HG02970 (cell line): ENCODE measurements around the gene OSBPL10.

Experiments
- ATAC-seq: cut with Tn5 transposase; IDR thresholded peaks from one replicate; pipeline ENCODE4 v1.9.1; 2021; ENCODE audit warnings: mild to moderate bottlenecking, moderate library complexity, moderate number of reproducible peaks; ENCODE audit not compliant: unreplicated experiment, low FRiP score

The OSBPL10 gene

DNA sequence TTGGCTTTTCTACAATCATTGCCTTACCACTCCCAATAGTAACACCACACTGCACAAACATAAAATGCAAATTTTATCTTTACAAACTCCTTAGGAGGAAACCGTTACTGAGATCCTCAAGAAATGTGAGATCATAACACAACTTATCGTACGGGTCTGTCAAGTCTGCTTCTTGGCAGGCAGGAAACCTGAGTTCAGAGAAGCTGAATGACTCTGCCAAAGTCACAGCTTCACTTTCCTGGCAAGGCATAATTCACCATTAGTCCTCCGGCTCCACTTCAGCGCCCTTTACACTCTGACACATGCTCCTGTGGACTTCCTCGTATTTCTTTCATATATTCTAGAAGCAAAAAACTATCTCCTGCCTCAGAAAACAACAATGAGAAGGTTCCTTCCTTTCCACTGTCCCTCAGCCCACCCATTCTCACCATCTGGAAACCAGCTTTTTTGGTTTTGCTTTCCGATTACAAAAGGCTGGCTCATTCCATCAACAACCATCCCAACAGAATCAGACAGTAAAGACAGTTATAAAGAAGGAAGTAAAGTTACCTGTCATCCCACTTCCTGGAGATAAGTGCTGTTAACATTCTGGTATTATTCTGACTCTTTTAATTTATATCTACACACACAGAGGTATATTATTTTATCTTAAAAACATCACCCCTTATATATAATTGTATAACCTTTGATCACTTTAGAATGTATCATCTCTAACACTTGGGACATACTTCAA lies 225.0 kb downstream of the OSBPL10 start:
- no peak for ATAC-seq

DNA sequence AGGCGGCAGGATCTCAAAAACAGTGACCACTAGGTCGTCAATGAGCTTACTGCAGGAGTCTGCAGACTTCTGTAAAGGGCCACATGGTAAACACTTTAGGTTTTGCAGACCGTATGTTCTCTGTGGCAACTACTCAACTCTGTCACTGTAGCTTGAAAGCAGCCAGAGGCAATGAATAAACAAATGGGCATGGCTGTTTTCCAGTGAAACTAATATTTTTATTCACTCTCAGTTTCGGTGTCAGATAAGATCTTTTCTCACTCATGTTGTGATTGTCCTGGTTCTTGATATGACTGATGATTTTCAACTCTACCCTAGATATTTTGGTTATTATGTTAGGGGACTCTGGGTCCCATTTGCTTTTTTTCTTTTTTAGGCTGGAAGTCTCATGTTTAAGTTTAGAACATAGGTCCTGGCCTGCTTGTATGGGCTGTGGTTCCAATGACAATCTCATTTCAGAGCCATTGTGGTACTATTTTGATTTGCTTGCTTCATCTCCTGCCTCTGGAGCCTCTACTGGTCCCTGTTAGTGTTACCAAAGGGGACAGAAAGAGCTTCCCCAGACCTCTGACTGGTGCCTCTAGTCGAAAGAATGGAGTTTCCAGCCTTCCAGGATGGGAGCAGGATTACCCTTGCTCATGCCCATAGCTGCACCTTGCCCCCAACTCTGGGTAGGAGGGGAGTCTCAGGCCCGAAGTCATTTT lies 226.3 kb downstream of the OSBPL10 start:
- peak; percentile 90 for ATAC-seq

DNA sequence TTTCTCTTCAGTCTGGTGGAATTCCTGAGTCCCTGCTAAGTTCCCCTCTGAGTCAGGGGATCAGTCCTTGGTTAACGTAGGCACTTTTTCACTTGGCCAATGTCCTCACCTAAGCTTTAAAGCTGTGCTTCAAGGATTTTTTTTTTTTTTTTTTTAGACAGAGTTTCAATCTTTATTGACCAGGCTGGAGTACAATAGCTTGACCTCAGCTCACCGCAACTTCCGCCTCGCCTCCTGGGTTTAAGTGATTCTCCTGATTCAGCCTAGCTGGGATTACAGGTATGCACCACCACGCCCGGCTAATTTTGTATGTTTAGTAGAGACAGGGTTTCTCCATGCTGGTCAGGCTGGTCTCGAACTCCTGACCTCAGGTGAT lies 228.0 kb downstream of the OSBPL10 start:
- ATAC-seq, result no peak

DNA sequence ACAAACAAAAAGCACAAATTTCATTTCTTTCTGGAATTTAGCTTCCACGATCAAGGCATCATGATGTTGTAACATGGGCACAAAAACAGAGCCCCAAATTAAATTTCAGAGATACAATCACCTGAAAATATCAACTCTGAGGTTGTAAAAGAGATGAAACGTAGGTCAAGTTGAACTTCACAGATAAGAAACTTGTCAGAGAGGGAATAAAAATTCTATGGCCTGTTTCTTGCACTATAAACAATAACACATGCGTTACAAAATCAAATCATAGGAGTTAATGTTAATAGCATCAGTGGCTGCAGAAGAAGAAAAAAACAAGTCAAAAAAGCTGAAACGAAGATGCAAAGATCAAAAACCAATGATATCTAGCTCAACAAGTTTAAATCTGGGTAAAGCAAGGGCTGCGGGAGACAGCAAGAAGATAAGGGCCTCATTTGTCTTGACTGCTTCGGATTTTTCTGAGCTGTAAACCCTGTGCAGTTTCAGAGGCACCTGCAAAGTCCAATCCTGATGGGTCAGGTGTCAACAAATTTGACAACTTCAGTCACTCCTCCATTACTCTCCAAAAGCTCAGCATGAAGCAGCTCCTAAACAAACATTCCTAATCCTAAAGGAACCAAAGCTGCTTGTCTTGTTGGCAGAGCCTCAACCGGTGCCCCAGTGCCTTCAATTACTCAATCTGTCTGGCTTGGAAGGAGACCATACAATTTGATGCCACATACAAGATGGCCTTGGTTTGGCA lies 228.6 kb downstream of the OSBPL10 start:
- ATAC-seq, result no peak

DNA sequence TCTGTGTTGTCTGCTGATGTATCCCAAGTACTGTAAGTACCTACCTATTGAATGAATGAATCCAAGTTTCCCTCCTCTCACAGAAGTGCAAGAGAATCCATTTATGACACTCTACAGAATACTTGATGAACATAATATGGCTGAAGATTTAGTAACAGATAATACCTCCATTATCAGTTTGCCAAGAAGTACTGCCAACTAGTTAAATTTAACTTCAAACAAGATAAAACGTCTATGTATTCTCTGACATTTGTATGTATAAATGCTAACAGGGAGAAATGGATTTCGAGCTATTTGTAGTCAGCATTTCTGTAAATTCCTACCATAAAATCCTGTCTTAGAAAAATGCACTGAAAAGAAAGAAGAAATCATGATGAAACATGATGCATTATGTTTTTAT lies 230.7 kb downstream of the OSBPL10 start:
- ATAC-seq, result no peak

DNA sequence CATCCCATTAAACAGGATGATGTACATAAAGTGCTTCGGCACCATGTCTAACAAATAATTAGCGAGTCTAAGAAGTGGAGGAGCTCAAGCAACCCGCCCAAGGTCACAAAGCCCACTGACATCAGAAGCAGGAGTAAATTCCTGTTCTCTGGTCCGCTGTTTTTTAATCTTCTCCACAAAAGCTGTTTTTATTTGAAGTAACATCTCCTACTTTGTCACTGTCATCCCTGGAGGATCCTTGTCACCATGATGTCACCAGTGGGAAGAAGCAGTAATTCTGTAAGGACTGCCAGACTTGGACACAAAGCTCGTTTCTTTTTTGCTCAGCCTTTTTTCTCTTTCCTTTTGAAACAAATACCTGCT lies 232.1 kb downstream of the OSBPL10 start:
- no peak for ATAC-seq

DNA sequence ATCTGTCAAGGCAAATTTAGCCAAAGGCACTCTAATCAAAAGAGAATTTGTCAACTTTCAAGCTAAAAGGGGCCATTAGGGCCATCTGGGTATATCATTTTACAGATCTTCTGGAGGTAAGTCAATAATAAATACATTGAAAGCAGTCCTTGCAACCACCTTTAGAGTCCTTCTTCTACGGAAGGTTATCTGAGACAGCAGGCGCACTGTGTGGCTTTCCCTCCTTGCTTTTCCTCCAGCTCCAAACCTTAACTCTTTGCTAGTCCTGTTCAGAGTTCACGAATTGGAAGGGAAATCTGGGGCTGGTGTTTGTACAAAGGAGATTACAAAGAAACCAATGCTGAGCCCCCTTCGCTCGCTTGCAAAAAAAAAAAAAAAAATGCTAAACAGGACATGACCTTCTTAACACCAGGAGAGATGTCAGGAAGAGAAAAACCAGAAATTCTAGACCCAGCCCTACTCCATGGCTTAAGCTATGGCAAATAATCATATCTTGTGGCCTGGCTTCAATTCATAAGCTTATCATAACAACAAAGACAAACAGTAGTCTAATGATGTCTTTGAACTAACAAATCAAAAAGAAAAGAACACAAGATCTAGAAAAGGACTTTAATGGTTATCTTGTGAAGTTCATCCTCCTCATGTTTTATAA lies 232.7 kb downstream of the OSBPL10 start:
- ATAC-seq, result no peak

DNA sequence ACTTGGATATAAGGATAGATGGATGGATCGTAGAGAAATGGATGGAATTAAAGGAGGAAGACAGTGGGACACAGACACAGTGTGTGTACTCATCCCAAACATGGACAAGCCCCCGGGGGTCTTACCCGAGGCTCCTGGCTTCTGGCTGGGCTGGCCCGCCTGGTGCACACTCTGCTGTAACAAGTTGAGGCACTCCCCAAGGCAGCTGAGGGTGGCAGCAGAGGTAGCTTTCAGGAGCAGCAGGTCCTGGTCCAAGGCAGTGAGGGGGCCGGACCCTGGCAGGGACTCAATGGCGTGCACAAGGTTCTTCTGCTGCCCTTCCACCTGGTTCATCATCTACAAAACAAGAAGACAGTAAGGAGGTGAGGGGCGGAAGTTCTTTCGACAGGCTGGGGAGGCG lies 233.3 kb downstream of the OSBPL10 start:
- ATAC-seq, result no peak

DNA sequence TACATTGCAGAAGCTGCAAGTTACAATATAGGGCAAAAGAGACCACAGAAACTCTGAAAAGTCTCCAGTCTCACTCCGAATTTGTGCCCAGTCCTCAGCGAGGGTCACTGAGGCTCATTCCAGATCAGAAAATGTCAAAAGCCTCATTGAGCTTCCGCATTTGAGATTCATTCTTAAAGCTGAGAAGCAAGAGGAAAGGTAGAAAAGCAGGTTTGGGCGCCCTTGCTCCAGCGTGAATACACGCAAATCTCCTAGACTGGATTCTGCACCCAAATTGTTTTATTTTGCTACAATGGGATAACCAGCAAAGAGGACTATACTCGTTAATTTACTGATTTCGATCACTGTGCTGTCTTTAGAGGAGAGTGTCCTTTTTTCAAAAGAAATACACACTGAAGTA lies 236.1 kb downstream of the OSBPL10 start:
- ATAC-seq, result no peak

DNA sequence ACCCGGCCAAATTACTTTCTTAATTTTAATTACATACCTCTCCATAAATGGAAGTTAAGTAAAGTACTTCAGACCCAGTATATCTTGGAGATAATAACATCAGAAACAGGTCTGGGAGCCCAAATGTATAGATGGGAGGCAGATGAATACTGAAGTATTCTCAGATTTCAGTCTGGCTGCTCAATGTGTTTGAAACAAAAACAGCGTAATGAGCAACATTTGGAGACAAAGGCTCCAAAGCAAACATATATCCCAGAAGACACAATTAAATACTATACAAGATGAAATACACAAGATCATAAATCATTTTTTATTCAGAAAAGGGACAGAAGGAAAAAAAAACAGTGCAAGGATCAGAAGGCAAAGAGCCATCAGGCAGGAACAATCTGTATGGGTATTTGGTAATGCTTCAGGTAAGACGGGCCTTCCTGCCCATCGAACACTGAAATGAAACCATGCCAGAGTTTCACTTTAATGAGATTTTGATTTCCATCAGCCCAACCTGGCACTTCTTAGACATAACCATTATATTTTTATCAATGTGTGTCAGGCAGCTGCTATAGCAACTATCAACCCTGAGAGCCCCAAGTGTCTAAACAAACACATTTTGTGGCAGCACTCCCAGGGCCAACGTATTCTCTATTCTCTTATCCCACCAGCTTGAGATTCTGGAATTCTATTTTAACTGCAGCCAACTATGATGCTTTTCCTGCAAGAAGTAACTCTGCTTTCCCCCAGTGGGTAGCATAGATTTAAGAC lies 237.6 kb downstream of the OSBPL10 start:
- no peak for ATAC-seq

DNA sequence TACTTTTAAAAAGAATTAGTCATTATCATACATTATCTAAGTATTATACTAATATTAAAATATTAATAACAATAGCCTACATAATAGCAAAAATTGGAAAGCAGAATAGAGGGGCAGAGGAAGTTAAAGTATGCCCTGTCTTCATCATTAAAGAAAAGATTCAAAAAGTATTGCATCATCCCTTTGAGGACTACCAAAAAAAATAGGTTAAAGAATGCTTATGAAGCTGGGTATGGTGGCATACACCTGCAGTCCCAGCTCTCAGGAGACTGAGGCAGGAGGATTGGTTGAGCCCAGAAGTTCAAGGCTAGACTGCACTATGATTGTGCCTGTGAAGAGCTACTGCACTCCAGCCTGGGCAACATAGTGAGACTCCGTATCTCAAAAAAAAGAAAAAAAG lies 240.7 kb downstream of the OSBPL10 start:
- no peak for ATAC-seq

DNA sequence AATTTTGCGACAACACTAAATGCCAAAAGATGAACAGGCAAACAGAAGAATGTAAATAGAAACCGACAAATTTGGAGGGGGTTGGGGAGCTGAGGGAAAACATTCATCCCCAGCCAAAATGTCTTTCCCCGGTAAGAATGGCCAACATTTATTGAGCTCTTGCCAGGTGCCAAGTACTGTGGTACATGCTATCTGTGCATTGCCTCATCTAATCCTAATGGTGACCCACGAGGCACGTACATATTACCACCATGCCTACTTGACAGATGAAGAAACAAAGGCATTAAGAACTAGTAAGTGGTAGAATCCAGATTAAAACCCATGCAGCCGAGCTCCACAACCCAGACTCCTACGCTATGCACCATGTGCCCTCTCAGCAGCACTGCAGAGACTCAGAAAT lies 242.7 kb downstream of the OSBPL10 start:
- no peak for ATAC-seq

DNA sequence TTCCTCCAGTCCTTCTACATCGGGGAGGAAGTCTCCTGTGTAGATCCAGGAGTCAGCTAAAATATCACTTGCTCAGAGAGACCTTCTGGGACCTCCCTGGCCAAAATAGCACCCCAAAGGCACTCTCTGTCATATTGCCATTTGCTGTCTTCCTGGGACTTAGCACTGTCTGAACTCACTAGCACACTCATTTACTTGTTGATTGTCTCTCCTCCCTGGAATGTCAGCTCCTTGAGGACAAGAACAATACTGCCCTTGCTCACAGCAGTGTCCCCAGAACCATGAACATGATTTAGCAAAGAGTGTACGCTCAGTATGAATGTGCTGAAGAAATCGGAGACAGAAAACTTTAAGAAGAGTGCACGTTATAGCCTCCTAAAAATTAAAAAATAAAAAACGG lies 245.4 kb downstream of the OSBPL10 start:
- no peak for ATAC-seq

DNA sequence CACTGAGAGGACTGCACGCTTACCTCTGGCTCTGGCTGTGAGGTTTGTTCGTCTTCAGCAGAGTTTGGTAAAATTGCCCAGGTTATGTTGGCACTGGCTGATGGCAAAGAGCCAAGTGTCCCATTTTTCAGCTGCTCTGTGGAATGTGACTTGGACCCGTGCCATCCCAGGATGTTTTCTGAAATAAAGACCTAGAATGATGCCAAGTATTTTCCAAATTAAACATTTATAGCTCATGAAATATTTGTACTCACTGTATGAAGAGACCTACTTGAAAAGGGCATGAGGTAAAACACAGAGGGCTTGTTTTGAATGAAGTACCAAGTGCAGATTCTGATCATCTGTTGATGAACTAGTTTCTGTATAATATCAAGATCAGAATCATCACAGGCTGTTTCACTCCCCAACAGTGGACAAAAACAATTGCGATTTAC lies 247.8 kb downstream of the OSBPL10 start:
- no peak for ATAC-seq

DNA sequence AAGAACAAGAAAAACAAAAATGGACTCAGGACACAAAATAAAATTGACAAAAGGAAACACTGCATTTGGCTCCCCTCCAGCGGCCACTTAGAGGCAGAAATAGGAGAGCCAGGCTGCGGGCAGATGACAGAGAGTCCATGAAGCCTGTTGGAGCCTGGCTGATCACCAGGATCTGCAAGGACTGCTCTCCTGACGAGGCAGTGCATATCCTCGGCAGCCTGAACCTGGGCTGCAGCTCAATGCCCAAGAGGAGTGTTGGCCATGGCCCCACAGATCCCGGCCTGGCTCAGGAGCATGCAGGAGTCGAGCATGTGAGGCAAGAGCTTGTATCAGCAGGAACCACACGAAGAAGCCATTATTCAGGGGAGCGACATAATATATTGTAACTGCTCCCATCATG lies 248.5 kb downstream of the OSBPL10 start:
- ATAC-seq, result no peak

DNA sequence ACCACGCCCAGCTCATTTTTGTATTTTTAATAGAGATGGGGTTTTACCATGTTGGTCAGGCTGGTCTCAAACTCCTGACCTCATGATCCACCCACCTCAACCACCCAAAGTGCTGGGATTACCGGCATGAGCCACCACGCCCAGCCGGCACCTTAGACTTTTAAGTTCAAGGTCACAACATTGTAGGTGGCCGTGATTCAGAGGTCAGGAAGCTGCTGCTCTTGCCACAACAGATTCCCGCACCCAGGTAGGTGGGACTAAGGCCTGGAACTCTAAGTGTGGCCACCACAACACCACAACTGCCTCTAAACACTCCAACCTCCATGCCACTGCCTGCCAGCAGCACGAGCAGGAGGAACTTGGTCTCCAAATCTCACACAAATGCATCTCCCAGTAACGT lies 251.5 kb downstream of the OSBPL10 start:
- ATAC-seq, result no peak

DNA sequence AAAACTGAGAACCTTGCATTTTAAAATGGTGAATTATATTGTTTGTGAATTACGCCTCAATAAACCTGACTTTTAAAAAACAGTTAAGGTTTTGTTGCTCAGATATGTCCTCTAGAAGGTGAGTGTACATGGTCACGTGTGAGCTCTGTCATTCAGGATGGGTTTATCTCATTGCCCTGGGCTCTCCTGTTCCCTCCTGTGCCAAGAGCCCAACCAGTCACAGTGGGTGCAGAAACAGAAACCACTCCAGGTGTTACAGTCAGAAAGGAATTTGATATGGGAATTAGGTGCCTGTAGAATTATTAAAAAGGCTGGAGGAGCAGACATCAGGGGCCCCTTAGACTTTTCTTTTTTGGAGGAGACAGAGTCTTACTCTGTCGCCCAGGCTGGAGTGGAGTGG lies 252.0 kb downstream of the OSBPL10 start:
- no peak for ATAC-seq

DNA sequence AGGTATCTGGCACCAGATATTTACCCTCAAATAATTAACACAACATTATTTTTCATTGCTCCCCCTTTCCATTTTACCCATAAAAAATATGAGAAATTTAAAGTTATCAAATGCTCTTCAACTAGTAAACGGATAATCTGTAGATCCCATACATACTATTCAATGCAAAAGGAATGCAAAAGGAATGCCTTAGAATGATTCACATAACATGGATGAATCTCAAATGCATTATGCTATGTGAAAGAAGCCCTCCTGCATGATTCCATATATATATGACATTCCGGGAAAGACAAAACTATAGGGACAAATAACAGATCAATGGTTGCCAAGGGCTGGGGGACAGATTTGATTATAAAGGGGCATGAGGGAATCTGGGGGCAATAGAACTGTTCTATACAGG lies 252.7 kb downstream of the OSBPL10 start:
- no peak for ATAC-seq

DNA sequence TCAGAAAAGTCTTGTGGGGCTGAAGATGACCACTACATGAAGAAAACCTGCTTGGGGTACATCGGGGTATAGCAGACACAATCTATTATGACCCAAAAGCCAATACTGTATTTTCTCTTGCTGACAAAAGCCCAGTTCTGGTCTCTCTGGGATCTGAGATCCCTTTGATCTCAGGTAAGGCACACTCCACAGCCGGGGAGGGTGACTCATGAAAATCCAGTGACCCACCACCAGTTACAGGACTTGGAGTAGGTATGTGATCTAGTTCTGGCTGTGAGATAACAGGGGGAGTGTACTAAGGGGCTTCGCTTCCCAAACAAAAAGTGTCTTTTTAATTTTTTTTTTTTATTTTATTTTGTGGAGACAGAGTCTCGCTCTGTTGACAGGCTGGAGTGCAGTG lies 255.1 kb downstream of the OSBPL10 start:
- ATAC-seq, result no peak

DNA sequence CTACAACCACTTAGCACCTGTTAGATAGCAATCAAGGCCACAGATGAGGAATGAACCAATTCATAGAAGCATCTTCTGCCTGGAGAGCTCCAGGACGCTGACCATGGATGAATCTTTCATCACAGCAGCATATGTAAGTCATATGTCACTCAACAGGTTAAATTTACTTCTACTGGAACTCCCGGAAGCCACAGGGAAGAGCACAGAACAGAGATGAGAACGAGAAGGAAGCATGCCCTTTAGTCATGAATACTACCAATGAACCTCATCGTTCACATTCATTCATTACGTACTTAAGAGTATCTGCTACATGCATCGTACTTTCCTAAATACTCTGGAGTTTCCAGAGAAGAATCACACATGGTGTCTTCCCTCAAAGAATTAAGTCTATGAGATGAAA lies 255.5 kb downstream of the OSBPL10 start:
- no peak for ATAC-seq
